Tibial nerve (tissue), 4 donors: ENCODE results near the gene CD55. TPM values are rescaled to one million over a fixed set of nuclear protein-coding genes. Genes with fewer than 3 reads are reported as not detected.

Source experiments
- DNase-seq, 2 donors: peaks; one replicate each; pipeline ENCODE4 v3.0.0-alpha.2; 2019; ENCODE audit warnings: low spot score in 2 of 2
- H3K27ac ChIP-seq, 4 donors: fragments of 200-600 bp; sonication (generic) in 3 of 4; one replicate each; pipeline ENCODE4 v1.5.1; 2017 to 2019; ENCODE audit warnings: mild to moderate bottlenecking in 1 of 4
- H3K27me3 ChIP-seq, 2 donors: fragments of 200-600 bp; sonication (generic) in 1 of 2; one replicate each; pipeline versions ENCODE4 v1.5.1 to v1.6.0; 2017 to 2019
- H3K36me3 ChIP-seq, 3 donors: fragments of 200-600 bp; sonication (generic); one replicate each; pipeline ENCODE4 v1.5.1; 2018 to 2019
- H3K4me1 ChIP-seq, 4 donors: fragments of 200-600 bp; sonication (generic) in 3 of 4; one replicate each; pipeline ENCODE4 v1.5.1; 2017 to 2019
- H3K4me3 ChIP-seq, 4 donors: fragments of 200-600 bp; sonication (generic) in 3 of 4; one replicate each; pipeline ENCODE4 v1.5.1; 2017 to 2019; ENCODE audit warnings: mild to moderate bottlenecking in 1 of 4, moderate library complexity in 1 of 4
- H3K9me3 ChIP-seq, 4 donors: fragments of 200-600 bp; sonication (generic) in 3 of 4; one replicate each; pipeline ENCODE4 v1.5.1; 2017 to 2019
- EP300 ChIP-seq, 2 donors: sonication (generic); formaldehyde crosslinking; IDR thresholded peaks; one replicate each; pipeline ENCODE4 v1.6.1; 2017; ENCODE audit warnings: antibody characterized with exemption in 2 of 2, mild to moderate bottlenecking in 1 of 2
- POLR2A ChIP-seq, 2 donors: fragments of 450-650 bp; IDR thresholded peaks; one replicate each; pipeline ENCODE4 v1.6.1; 2017; ENCODE audit warnings: antibody characterized with exemption in 2 of 2, mild to moderate bottlenecking in 2 of 2, moderate library complexity in 2 of 2
- WGBS, 2 donors: methylation state at CpG; one replicate each; pipeline ENCODE4 v1.1.5; 2018; 5-methylcytosine and 5-hydroxymethylcytosine counted together
- total RNA-seq, 4 donors: library from RNA; depleted of rRNA; stranded (reverse); fragments of >200 nt; gene quantifications; one replicate each; pipeline ENCODE4 v1.1.0, GENCODE V29; 2016
- TF ChIP-seq, protein P1 (sequence below), 5 experiments: fragments of 200-600 bp in 3 of 5; fragments of 450-650 bp in 2 of 5; sonication (generic) in 3 of 5; IDR thresholded peaks; one replicate each; pipeline ENCODE4 v1.5.1; 2016 to 2019; ENCODE audit warnings: antibody characterized with exemption in 5 of 5, mild to moderate bottlenecking in 3 of 5, moderate library complexity in 2 of 5

The CD55 gene
- total RNA-seq, 4 donors from 2014 or later: 60.8 to 94.2 (median 89.6) TPM

DNA sequence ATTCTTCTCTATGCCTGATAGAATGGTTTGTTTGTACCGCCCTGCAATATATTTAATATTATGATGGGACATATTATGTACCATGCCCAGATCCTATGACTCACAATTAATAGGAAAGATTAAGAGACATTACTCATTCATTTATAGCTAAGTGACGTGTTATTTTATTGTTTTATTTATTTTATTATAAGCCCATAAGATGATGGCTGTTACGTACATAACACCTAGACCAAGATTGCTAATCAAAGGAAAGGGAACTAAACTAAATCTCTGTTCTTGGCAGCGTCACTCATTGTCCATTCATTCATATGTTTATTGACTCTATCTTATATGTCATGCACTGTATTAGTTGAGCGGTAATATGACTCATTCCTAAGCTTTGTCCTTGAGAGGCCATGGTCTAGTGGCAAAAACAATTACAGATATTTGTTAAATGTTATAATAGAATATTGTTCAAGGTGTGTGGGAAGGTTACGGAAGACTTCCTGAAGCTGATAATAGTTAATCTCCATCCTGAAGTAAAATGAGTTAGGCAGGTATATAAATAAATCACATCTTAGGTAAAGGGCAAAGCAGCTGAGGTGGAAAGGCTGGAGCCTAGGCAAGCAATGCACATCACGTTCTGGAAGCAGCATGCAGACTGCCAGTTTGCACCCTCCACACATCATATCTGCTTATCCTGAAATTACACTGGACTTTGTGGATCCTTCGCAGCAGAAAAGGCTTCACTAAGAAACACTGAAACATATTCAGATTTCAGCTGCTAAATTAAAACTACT is 16.6 kb upstream of the CD55 start:
- no peak overlapping the region for H3K27ac ChIP-seq
- H3K27me3 ChIP-seq: no peaks in the 10 kb centered on the region
- TF ChIP-seq POLR2A (IDR thresholded peaks at IDR 0.05): no peak
- no peaks in the 10 kb centered on the region for H3K9me3 ChIP-seq
- DNase-seq: no peak
- H3K36me3 ChIP-seq: no peaks in the 10 kb centered on the region
- peaks cover 0 to 6% (median 2%) of the 10 kb centered on the region in 4 donors for H3K4me1 ChIP-seq
- WGBS, 2 donors: 88 to 97% methylated on average over 8 of the region's 8 CpGs
- H3K4me3 ChIP-seq: no peak overlapping the region

DNA sequence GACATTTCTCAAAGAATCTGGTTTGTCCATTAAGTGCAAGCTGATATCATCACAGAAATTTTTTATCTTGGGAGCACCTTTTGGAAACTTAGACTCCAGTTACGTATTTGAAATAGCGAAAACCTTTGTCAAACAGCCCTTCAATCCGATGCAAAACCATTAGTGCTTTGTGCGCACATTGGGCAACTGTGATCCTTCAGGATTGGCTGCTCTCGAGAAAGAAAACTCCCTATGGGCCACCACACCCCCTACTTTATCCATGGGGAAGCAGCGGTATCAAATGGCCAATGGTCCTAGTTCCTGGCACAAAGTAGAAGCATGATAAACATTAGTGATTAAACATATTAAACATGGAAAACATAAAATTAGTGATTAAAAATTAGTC is 16.0 kb upstream of the CD55 start:
- H3K4me3 ChIP-seq: no peak overlapping the region
- H3K9me3 ChIP-seq: no peaks in the 10 kb centered on the region
- peaks cover 0 to 11% (median 2%) of the 10 kb centered on the region in 4 donors for H3K4me1 ChIP-seq
- no peaks in the 10 kb centered on the region for H3K27me3 ChIP-seq
- no peak for DNase-seq
- no peaks in the 10 kb centered on the region for H3K36me3 ChIP-seq
- no peak for TF ChIP-seq EP300 (IDR thresholded peaks at IDR 0.05)
- WGBS, 2 donors: 90 to 95% methylated on average over 6 of the region's 6 CpGs
- no peak overlapping the region for H3K27ac ChIP-seq

DNA sequence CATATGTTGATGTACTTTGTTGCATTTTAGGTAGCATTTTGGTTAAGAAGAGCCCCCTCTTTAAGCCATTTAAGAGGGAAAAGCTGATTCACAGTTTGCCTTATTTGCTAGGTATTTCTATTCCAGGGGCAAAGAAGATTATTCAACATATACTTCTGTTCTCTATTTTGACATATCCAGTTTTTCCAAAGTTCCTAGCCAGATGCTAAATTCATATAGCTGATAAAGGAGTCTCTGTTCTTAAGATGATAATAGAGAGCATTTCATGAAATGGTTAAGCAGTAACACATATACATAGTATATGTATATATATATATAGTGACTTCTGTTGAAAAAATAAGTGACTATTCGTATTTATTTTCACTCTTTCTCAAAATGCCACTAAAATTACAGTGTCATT is 15.5 kb upstream of the CD55 start:
- Histone ChIP-seq H3K4me1 (peaks cover 0 to 11% (median 2%) of the 10 kb centered on the region in 4 donors), H3K27ac (no peak overlapping the region), H3K36me3 (no peaks in the 10 kb centered on the region), H3K9me3 (no peaks in the 10 kb centered on the region), H3K27me3 (no peaks in the 10 kb centered on the region), H3K4me3 (no peak overlapping the region)
- 84 to 85% methylated on average over 1 of the region's 1 CpG for WGBS, 2 donors
- no peak for DNase-seq
- no peak for TF ChIP-seq POLR2A (IDR thresholded peaks at IDR 0.05)
- TF ChIP-seq, protein P1, sequence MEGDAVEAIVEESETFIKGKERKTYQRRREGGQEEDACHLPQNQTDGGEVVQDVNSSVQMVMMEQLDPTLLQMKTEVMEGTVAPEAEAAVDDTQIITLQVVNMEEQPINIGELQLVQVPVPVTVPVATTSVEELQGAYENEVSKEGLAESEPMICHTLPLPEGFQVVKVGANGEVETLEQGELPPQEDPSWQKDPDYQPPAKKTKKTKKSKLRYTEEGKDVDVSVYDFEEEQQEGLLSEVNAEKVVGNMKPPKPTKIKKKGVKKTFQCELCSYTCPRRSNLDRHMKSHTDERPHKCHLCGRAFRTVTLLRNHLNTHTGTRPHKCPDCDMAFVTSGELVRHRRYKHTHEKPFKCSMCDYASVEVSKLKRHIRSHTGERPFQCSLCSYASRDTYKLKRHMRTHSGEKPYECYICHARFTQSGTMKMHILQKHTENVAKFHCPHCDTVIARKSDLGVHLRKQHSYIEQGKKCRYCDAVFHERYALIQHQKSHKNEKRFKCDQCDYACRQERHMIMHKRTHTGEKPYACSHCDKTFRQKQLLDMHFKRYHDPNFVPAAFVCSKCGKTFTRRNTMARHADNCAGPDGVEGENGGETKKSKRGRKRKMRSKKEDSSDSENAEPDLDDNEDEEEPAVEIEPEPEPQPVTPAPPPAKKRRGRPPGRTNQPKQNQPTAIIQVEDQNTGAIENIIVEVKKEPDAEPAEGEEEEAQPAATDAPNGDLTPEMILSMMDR (IDR thresholded peaks at IDR 0.05): no peak
- no peak for TF ChIP-seq EP300 (IDR thresholded peaks at IDR 0.05)

DNA sequence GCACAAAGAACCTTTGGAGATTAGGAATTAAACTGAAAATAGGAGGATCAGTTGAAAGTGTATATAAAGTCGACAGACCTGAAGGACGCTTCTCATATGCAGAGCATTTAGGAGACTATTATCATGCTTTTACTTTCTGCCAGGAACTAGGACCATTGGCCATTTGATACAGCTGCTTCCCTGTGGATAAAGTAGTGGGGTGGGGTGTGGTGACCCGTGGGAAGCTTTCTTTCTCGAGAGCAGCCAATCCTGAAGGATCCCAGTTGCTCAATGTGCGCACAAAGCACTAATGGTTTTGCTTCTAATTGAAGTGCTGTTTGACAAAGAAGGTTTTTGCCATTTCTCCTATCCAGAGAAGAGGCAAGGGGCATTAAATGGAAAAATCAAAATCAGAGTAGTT is 14.9 kb upstream of the CD55 start:
- H3K27me3 ChIP-seq: no peaks in the 10 kb centered on the region
- WGBS, 2 donors: 57 to 60% methylated on average over 5 of the region's 5 CpGs
- no peak overlapping the region for H3K4me3 ChIP-seq
- no peaks in the 10 kb centered on the region for H3K36me3 ChIP-seq
- TF ChIP-seq POLR2A (IDR thresholded peaks at IDR 0.05): no peak
- TF ChIP-seq, protein P1 (IDR thresholded peaks at IDR 0.05): no peak
- no peak for TF ChIP-seq EP300 (IDR thresholded peaks at IDR 0.05)
- no peaks in the 10 kb centered on the region for H3K9me3 ChIP-seq
- peaks cover 0 to 15% (median 2%) of the 10 kb centered on the region in 4 donors for H3K4me1 ChIP-seq
- DNase-seq: no peak
- H3K27ac ChIP-seq: no peak overlapping the region

DNA sequence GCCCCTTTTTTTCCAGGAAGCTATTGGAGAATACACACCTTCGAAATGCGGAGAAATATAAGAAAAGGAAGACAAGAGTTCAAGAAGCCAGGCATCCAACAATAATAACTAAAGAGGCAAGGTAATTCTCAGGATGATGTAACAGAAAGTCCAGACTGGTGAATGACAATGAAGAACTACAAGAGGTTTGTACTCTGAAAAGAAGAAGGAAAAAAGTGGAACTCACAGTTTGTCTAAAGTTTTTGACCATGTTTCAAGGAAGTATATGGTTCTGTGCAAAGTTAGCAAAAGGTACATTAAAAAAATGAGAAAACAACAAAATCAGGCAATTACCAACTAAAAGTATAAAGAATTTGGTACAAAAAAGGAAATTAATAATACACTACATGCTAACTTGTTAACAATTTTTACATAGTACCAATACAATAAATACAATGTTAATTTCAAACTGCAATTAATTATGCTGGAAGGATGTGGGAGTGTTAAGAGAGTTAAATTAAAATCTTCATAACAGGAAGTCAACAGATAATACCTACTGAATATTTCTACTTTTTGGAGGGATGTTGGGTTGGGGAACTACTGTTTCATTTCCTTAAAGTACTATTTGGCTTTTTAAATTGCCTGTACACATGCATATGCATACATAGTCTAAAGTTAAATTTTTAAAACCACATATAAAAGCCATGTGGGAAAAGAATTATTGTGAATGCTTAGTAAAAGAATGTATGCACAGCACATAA is 12.9 kb upstream of the CD55 start:
- Histone ChIP-seq H3K4me3 (no peak overlapping the region), H3K9me3 (no peaks in the 10 kb centered on the region), H3K27ac (no peak overlapping the region), H3K27me3 (no peaks in the 10 kb centered on the region), H3K4me1 (peaks cover 0 to 15% (median 2%) of the 10 kb centered on the region in 4 donors), H3K36me3 (no peaks in the 10 kb centered on the region)
- WGBS, 2 donors: 94 to 97% methylated on average over 2 of the region's 2 CpGs
- TF ChIP-seq EP300 (IDR thresholded peaks at IDR 0.05): no peak
- TF ChIP-seq, protein P1 (IDR thresholded peaks at IDR 0.05): no peak
- no peak for DNase-seq

DNA sequence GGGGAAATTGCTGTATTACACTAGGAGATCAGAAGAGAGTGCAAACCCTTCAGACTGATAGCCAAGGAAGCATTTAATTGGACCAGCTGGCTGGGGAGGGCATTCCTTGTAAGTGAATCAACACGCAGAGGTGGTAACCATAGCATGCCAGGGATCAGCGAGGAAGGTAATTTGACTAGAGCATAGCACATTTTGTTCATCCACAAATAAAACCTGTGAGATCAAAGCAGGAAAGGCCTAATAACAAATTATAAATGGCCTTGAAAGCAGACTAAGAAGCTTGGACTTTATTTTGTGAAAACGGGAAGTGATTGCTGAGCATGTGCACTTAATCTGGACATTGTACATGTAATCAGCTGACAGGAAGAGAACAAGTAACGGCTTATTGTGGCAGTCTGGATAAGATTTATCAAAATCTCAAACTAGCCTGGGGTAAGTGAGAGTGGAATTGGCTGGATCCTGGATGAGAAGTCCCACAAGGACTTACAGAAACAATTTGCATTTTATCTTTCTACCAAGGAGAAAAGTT is 11.7 kb upstream of the CD55 start:
- H3K36me3 ChIP-seq: no peaks in the 10 kb centered on the region
- H3K27ac ChIP-seq: peak overlapping the region in 3 of 4 donors; percentile 23 to 60 (median 28)
- no peaks in the 10 kb centered on the region for H3K27me3 ChIP-seq
- no peak for TF ChIP-seq POLR2A (IDR thresholded peaks at IDR 0.05)
- TF ChIP-seq EP300 (IDR thresholded peaks at IDR 0.05): peak in 1 of 2 donors; percentile 58
- H3K4me3 ChIP-seq: no peak overlapping the region
- no peak for DNase-seq
- H3K4me1 ChIP-seq: peaks cover 0 to 15% (median 2%) of the 10 kb centered on the region in 4 donors
- no peaks in the 10 kb centered on the region for H3K9me3 ChIP-seq
- 38 to 46% methylated on average over 4 of the region's 4 CpGs for WGBS, 2 donors
